Keratinocyte (primary cell): ENCODE data around the gene USP10. TPM values are rescaled to one million over a fixed set of nuclear protein-coding genes. Genes with fewer than 3 reads are reported as not detected.

Source experiments
- DNase-seq: peaks from one replicate; pipeline ENCODE4 v3.0.0-alpha.2; 2011; ENCODE audit warnings: low read depth, missing footprints, low spot score
- FAIRE-seq: peaks from 2 replicates; lab custom pipeline; 2011; peaks lifted over from hg19 to GRCh38; lab: Jason Lieb, UNC
- H2AFZ ChIP-seq: 2 replicates; pipeline ENCODE4 v1.6.0; 2012; ENCODE audit warnings: low read length, control low read depth, inconsistent platforms; ENCODE audit not compliant: control insufficient read depth
- H3K27ac ChIP-seq: 2 replicates; pipeline ENCODE4 v1.5.1; 2011; ENCODE audit warnings: low read length; ENCODE audit not compliant: control insufficient read depth, insufficient read depth
- H3K27me3 ChIP-seq: 3 replicates; pipeline ENCODE4 v1.6.0; 2011; ENCODE audit warnings: low read length; ENCODE audit not compliant: control insufficient read depth, insufficient read depth; ENCODE audit errors: extremely low read depth
- H3K36me3 ChIP-seq, 2 experiments: 2 replicates in 1 of 2; 3 replicates in 1 of 2; pipeline ENCODE4 v1.5.1; 2011; ENCODE audit warnings: low read length in 2 of 2, mild to moderate bottlenecking in 1 of 2; ENCODE audit not compliant: control insufficient read depth in 2 of 2, insufficient read depth in 2 of 2; ENCODE audit errors: extremely low read depth in 1 of 2
- H3K4me1 ChIP-seq: 3 replicates; pipeline ENCODE4 v1.5.1; 2011; ENCODE audit warnings: low read length; ENCODE audit not compliant: control insufficient read depth, insufficient read depth; ENCODE audit errors: extremely low read depth
- H3K4me2 ChIP-seq: 3 replicates; pipeline ENCODE4 v1.6.0; 2011; ENCODE audit warnings: low read depth, low read length; ENCODE audit not compliant: control insufficient read depth, insufficient read depth; ENCODE audit errors: extremely low read depth
- H3K4me3 ChIP-seq, 3 experiments: fragments of 200-600 bp in 1 of 3; sonication (generic) in 1 of 3; 2 replicates in 2 of 3; 3 replicates in 1 of 3; pipeline ENCODE4 v1.5.1; 2011 to 2016; ENCODE audit warnings: low read length in 3 of 3, mild to moderate bottlenecking in 3 of 3, control low read depth in 2 of 3, inconsistent platforms in 1 of 3, low read depth in 1 of 3, mixed read lengths in 1 of 3, mixed run types in 1 of 3, moderate library complexity in 1 of 3; ENCODE audit not compliant: control insufficient read depth in 2 of 3, insufficient read depth in 2 of 3; ENCODE audit errors: extremely low read depth in 1 of 3
- H3K79me2 ChIP-seq: 2 replicates; pipeline ENCODE4 v1.6.0; 2012; ENCODE audit warnings: low read length; ENCODE audit not compliant: control insufficient read depth, insufficient read depth
- H3K9ac ChIP-seq: 3 replicates; pipeline ENCODE4 v1.6.0; 2011; ENCODE audit warnings: low read length; ENCODE audit not compliant: control insufficient read depth, insufficient read depth; ENCODE audit errors: extremely low read depth
- H3K9me1 ChIP-seq: 3 replicates; pipeline ENCODE4 v1.6.0; 2011; ENCODE audit warnings: low read length; ENCODE audit not compliant: control insufficient read depth, insufficient read depth; ENCODE audit errors: extremely low read depth
- H3K9me3 ChIP-seq: 2 replicates; pipeline ENCODE4 v1.5.1; 2012; ENCODE audit warnings: low read depth, low read length; ENCODE audit not compliant: control insufficient read depth
- H4K20me1 ChIP-seq: 3 replicates; pipeline ENCODE4 v1.6.0; 2011; ENCODE audit warnings: low read length; ENCODE audit not compliant: control insufficient read depth, insufficient read depth; ENCODE audit errors: extremely low read depth
- EZH2 ChIP-seq: IDR thresholded peaks from one replicate; pipeline ENCODE4 v1.6.1; 2012; ENCODE audit warnings: inconsistent platforms, mild to moderate bottlenecking, low read length, moderate library complexity
- dilution Hi-C: fragments of 300-500 bp; cut with MboI; formaldehyde crosslinking; loops from one replicate; pipeline ENCODE4 v1.7.0; 2020; ENCODE audit warnings: low sequenced_read_pairs; ENCODE audit not compliant: extremely low pct_ligation_motif_present
- polyA plus RNA-seq, 5 experiments: library from polyadenylated mRNA; depleted of rRNA in 3 of 5; stranded (reverse) in 3 of 5; stranded (forward) in 1 of 5; unstranded in 1 of 5; fragments of >200 nt; gene quantifications; 1 replicate in 1 of 5; 2 replicates in 3 of 5; 3 replicates in 1 of 5; pipeline versions ENCODE4 v1.2.1 to v1.2.3, GENCODE V29; 2011 to 2012; ENCODE audit warnings: missing spikeins in 2 of 5, low read depth in 1 of 5, low replicate concordance in 1 of 5
- TF ChIP-seq, protein P1 (sequence below), 3 experiments: IDR thresholded peaks in 1 of 3; conservative IDR thresholded peaks in 1 of 3; optimal IDR thresholded peaks in 1 of 3; 2 replicates in 2 of 3; 3 replicates in 1 of 3; pipeline versions ENCODE3 to v1.5.1; 2011; ENCODE audit warnings: low read length in 3 of 3, mild to moderate bottlenecking in 3 of 3, moderate library complexity in 2 of 3, control low read depth in 1 of 3, inconsistent platforms in 1 of 3; ENCODE audit not compliant: insufficient read depth in 2 of 3; ENCODE audit errors: extremely low read depth in 1 of 3

Gene USP10
- polyA plus RNA-seq, 1 donor (not counting 4 experiments of a cell fraction or from before 2014, with no cell fraction given): 92.0 TPM

DNA sequence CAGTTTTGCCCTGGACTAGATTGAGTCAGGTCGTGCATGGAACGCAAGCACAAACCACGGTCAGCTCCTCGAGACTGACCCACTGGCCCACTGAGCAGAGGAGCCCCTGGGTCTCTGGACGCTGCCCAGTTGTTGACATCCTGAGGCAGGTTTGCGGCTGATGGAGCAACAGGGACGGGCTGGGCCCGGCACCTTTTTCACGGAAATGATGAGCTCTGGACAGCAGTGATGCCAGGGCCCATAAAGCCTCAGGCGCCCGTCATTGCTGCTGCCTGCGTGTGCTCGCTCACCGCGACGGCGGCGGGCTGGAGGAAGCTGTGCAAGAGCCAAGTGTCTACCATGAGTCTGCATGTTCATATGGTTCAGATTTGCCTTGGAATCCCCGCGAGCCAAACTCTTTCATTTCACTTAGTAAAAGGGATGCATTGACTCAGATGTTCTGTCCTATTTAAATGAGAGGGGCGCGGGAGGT lies 89.2 kb downstream of the USP10 start:
- Histone ChIP-seq H3K9me3 (no peaks in the 10 kb centered on the region), H3K27ac (no peak overlapping the region), H3K27me3 (no peaks in the 10 kb centered on the region), H2AFZ (no peak overlapping the region), H4K20me1 (no peaks in the 10 kb centered on the region), H3K4me3 (no peak overlapping the region), H3K9me1 (no peaks in the 10 kb centered on the region), H3K4me1 (no peaks in the 10 kb centered on the region), H3K36me3 (no peaks in the 10 kb centered on the region), H3K79me2 (no peaks in the 10 kb centered on the region), H3K4me2 (no peak overlapping the region), H3K9ac (no peak overlapping the region)
- dilution Hi-C loops: loop anchor here (10.0 kb wide), 1 partner anchor 186 kb away; no protein-coding TSS in a partner anchor
- TF ChIP-seq EZH2: no peak
- TF ChIP-seq, protein P1, sequence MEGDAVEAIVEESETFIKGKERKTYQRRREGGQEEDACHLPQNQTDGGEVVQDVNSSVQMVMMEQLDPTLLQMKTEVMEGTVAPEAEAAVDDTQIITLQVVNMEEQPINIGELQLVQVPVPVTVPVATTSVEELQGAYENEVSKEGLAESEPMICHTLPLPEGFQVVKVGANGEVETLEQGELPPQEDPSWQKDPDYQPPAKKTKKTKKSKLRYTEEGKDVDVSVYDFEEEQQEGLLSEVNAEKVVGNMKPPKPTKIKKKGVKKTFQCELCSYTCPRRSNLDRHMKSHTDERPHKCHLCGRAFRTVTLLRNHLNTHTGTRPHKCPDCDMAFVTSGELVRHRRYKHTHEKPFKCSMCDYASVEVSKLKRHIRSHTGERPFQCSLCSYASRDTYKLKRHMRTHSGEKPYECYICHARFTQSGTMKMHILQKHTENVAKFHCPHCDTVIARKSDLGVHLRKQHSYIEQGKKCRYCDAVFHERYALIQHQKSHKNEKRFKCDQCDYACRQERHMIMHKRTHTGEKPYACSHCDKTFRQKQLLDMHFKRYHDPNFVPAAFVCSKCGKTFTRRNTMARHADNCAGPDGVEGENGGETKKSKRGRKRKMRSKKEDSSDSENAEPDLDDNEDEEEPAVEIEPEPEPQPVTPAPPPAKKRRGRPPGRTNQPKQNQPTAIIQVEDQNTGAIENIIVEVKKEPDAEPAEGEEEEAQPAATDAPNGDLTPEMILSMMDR (optimal IDR thresholded peaks at IDR 0.05 in 1 of 3, IDR thresholded peaks at IDR 0.05 in 1 of 3, conservative IDR thresholded peaks at IDR 0.05 in 1 of 3; ENCODE audit: extremely low read depth in 1 of 3, insufficient read depth in 2 of 3, low read length in 3 of 3): no peak
- DNase-seq (no peak), FAIRE-seq (no peak)

DNA sequence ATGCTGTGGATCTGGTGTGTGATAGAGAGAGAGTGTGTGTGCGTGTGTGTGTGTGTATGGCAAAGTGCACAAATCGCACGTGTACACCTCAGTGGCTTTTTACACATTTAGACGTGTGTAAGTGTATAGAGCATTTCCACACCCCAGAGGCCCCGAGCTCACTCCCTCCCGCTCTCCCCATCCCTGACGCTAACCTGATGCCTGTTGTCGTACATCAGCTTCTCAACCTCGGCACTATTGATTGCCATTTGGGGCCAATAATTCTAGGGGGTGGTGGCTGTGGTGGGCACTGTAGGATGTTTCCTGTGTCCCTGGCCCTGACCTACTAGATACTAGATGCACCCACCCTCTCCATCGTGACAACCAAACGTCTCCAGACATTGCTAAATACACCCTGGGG lies 89.6 kb downstream of the USP10 start:
- Histone ChIP-seq H3K4me3 (no peak overlapping the region), H3K4me1 (no peaks in the 10 kb centered on the region), H3K36me3 (no peaks in the 10 kb centered on the region), H4K20me1 (no peaks in the 10 kb centered on the region), H3K79me2 (no peaks in the 10 kb centered on the region), H3K9me1 (no peaks in the 10 kb centered on the region), H3K27ac (no peak overlapping the region), H2AFZ (no peak overlapping the region), H3K27me3 (no peaks in the 10 kb centered on the region), H3K9me3 (no peaks in the 10 kb centered on the region), H3K9ac (no peak overlapping the region), H3K4me2 (no peak overlapping the region)
- DNase-seq (no peak), FAIRE-seq (no peak)
- TF ChIP-seq EZH2: no peak
- TF ChIP-seq, protein P1 (optimal IDR thresholded peaks at IDR 0.05 in 1 of 3, IDR thresholded peaks at IDR 0.05 in 1 of 3, conservative IDR thresholded peaks at IDR 0.05 in 1 of 3; ENCODE audit: extremely low read depth in 1 of 3, insufficient read depth in 2 of 3, low read length in 3 of 3): no peak
- dilution Hi-C loops: loop anchor here (10.0 kb wide), 1 partner anchor 185 kb away; no protein-coding TSS in a partner anchor
